Common myeloid progenitor, CD34-positive (primary cell): ENCODE data around the gene RNF212B.
"Not testable (repeated sequence)": the region's sequence is repeated elsewhere in the genome, so short reads cannot be mapped to it uniquely, and the experiment has no call there.

Experiments used
- CTCF ChIA-PET: fragments of 350-600 bp; sonication (Branson Sonifier 250); formaldehyde crosslinking; loops from one replicate; lab custom pipeline; 2021; ENCODE audit warnings: antibody characterized with exemption; lab: Charles Lee
- POLR2A ChIA-PET: fragments of 350-600 bp; sonication (Branson Sonifier 250); formaldehyde crosslinking; loops from one replicate; lab custom pipeline; 2021; ENCODE audit warnings: antibody characterized with exemption; lab: Charles Lee
- DNase-seq, 3 donors: peaks; one replicate each; pipeline versions ENCODE4 v3.0.0 to v3.0.0-alpha.2; 2013
- H3K27ac ChIP-seq, 2 experiments: 1 replicate in 1 of 2; 2 replicates in 1 of 2; pipeline ENCODE4 v1.7.0; 2013; ENCODE audit warnings: inconsistent platforms in 2 of 2, low read length in 2 of 2, mild to moderate bottlenecking in 2 of 2, low read depth in 1 of 2, moderate library complexity in 1 of 2; ENCODE audit not compliant: severe bottlenecking in 2 of 2, insufficient read depth in 1 of 2, poor library complexity in 1 of 2
- H3K27me3 ChIP-seq, 5 experiments: replicated peaks in 2 of 5; 1 replicate in 3 of 5; 2 replicates in 2 of 5; pipeline versions ENCODE4 v1.6.1 to v1.7.0; 2013; ENCODE audit warnings: low read length in 4 of 5, mild to moderate bottlenecking in 2 of 5, moderate library complexity in 2 of 5, inconsistent platforms in 1 of 5; ENCODE audit not compliant: insufficient read depth in 5 of 5, control insufficient read depth in 4 of 5
- H3K36me3 ChIP-seq, 4 experiments: 1 replicate in 2 of 4; 2 replicates in 2 of 4; pipeline versions ENCODE4 v1.6.1 to v1.7.0; 2013; ENCODE audit warnings: low read length in 3 of 4, control low read depth in 1 of 4, mild to moderate bottlenecking in 1 of 4; ENCODE audit not compliant: control insufficient read depth in 4 of 4, insufficient read depth in 4 of 4
- H3K4me1 ChIP-seq, 4 experiments: 1 replicate in 3 of 4; 2 replicates in 1 of 4; pipeline versions ENCODE4 v1.6.1 to v1.7.1; 2013; ENCODE audit warnings: low read length in 3 of 4, mild to moderate bottlenecking in 3 of 4, control low read depth in 1 of 4, inconsistent platforms in 1 of 4, moderate library complexity in 1 of 4; ENCODE audit not compliant: control insufficient read depth in 4 of 4, insufficient read depth in 4 of 4; ENCODE audit errors: control extremely low read depth in 1 of 4
- H3K4me3 ChIP-seq, 7 experiments: 1 replicate in 4 of 7; 2 replicates in 3 of 7; pipeline versions ENCODE4 v1.5.1 to v1.7.0; 2013; ENCODE audit warnings: mild to moderate bottlenecking in 7 of 7, low read length in 6 of 7, moderate library complexity in 6 of 7, inconsistent platforms in 2 of 7, low read depth in 2 of 7, control low read depth in 1 of 7; ENCODE audit not compliant: insufficient read depth in 4 of 7, control insufficient read depth in 1 of 7; ENCODE audit errors: extremely low read depth in 1 of 7
- H3K9me3 ChIP-seq, 5 experiments: 1 replicate in 4 of 5; 2 replicates in 1 of 5; pipeline versions ENCODE4 v1.6.1 to v1.7.1; 2013; ENCODE audit warnings: low read length in 4 of 5, mild to moderate bottlenecking in 2 of 5, inconsistent platforms in 1 of 5, low read depth in 1 of 5, moderate library complexity in 1 of 5; ENCODE audit not compliant: control insufficient read depth in 4 of 5, insufficient read depth in 2 of 5; ENCODE audit errors: control extremely low read depth in 1 of 5
- WGBS: methylation state at CpG from one replicate; pipeline ENCODE4 v1.1.5; 2013; ENCODE audit not compliant: insufficient coverage; 5-methylcytosine and 5-hydroxymethylcytosine counted together

RNF212B gene

GRCh38 chr14:23277189-23277588, 39.5 kb downstream of the RNF212B start:
- Histone ChIP-seq H3K27ac (no peak overlapping the region), H3K4me3 (no peak overlapping the region), H3K36me3 (peaks cover 2 to 22% (median 15%) of the 10 kb centered on the region in 4 experiments), H3K27me3 (no peaks in the 10 kb centered on the region), H3K4me1 (peaks cover 0 to 4% (median 0%) of the 10 kb centered on the region in 4 experiments), H3K9me3 (no peaks in the 10 kb centered on the region)
- ChIA-PET POLR2A (no interaction called here), CTCF (interaction anchor here (0.7 to 10.6 kb wide), 7 partner anchors 9 to 110 kb away, joined by 3 to 118 read pairs (median 3); partner anchors contain the start of genes HOMEZ and PPP1R3E)
- 89% methylated on average over 3 of the region's 3 CpGs for WGBS
- no peak for DNase-seq

- DNase-seq, H3K27ac ChIP-seq, H3K27me3 ChIP-seq, POLR2A ChIA-PET, H3K4me1 ChIP-seq, H3K9me3 ChIP-seq, H3K4me3 ChIP-seq: not testable (repeated sequence)
- CTCF ChIA-PET, result interaction anchor here (0.6 to 10.6 kb wide), 6 partner anchors 8 to 109 kb away, joined by 3 to 118 read pairs (median 3); partner anchors contain the start of genes HOMEZ and PPP1R3E
- peaks cover 2 to 24% (median 18%) of the 10 kb centered on the region in 4 experiments for H3K36me3 ChIP-seq
- 100% methylated on average over 6 of the region's 6 CpGs for WGBS
Observed at GRCh38 chr14:23277928-23278327, 40.2 kb downstream of the RNF212B start.

- ChIA-PET CTCF (interaction anchor here (1.7 to 3.0 kb wide), 3 partner anchors 10 to 18 kb away, joined by 5 to 12 read pairs (median 9); no protein-coding TSS in a partner anchor), POLR2A (interaction anchor here (1.1 kb wide), 1 partner anchor 20 kb away, joined by 3 read pairs; no protein-coding TSS in a partner anchor)
- H3K9me3 ChIP-seq, result no peaks in the 10 kb centered on the region
- no peak overlapping the region for H3K4me3 ChIP-seq
- WGBS, result 95% methylated on average over 5 of the region's 6 CpGs
- peaks cover 0 to 14% (median 8%) of the 10 kb centered on the region in 4 experiments for H3K36me3 ChIP-seq
- no peaks in the 10 kb centered on the region for H3K27me3 ChIP-seq
- no peak overlapping the region for H3K27ac ChIP-seq
- peaks cover 5 to 15% (median 8%) of the 10 kb centered on the region in 4 experiments for H3K4me1 ChIP-seq
- no peak for DNase-seq
Observed at GRCh38 chr14:23281247-23281646, 43.5 kb downstream of the RNF212B start.

- Histone ChIP-seq H3K27me3 (no peaks in the 10 kb centered on the region), H3K36me3 (peaks cover 0 to 3% (median 3%) of the 10 kb centered on the region in 4 experiments), H3K4me1 (peaks cover 11 to 22% (median 17%) of the 10 kb centered on the region in 4 experiments), H3K27ac (peak overlapping the region; percentile 54 to 87), H3K4me3 (peak overlapping the region; percentile 59 to 96 (median 95)), H3K9me3 (no peaks in the 10 kb centered on the region)
- peak; percentile 28 to 37 (median 28) for DNase-seq
- CTCF ChIA-PET, result interaction anchor here (1.1 to 3.0 kb wide), 4 partner anchors 11 to 275 kb away, joined by 3 to 22 read pairs (median 12); partner anchors contain the start of gene PPP1R3E
- POLR2A ChIA-PET, result interaction anchor here (0.6 to 1.7 kb wide), 3 partner anchors 20 to 185 kb away, joined by 3 to 8 read pairs (median 4); partner anchors contain the start of gene PABPN1
- WGBS, result 10% methylated on average over 5 of the region's 9 CpGs
Observed at GRCh38 chr14:23284654-23285529, 47.2 kb downstream of the RNF212B start.

- peaks cover 11 to 22% (median 15%) of the 10 kb centered on the region in 4 experiments for H3K4me1 ChIP-seq
- POLR2A ChIA-PET, result interaction anchor here (0.6 to 1.7 kb wide), 5 partner anchors 12 to 185 kb away, joined by 3 to 8 read pairs (median 4); partner anchors contain the start of genes PABPN1 and PPP1R3E
- no peaks in the 10 kb centered on the region for H3K9me3 ChIP-seq
- H3K27me3 ChIP-seq, result no peaks in the 10 kb centered on the region
- WGBS, result 3% methylated on average over 6 of the region's 22 CpGs
- peak in 1 of 3 donors; percentile 61 for DNase-seq
- H3K4me3 ChIP-seq, result peak overlapping the region; percentile 59 to 96 (median 95)
- H3K27ac ChIP-seq, result peak overlapping the region; percentile 54 to 87
- peaks cover 0 to 3% (median 3%) of the 10 kb centered on the region in 4 experiments for H3K36me3 ChIP-seq
- CTCF ChIA-PET, result interaction anchor here (0.6 to 3.0 kb wide), 7 partner anchors 11 to 275 kb away, joined by 3 to 22 read pairs (median 5); partner anchors contain the start of gene PPP1R3E
Observed at GRCh38 chr14:23285530-23286019, 47.8 kb downstream of the RNF212B start.

- WGBS, result under 1% methylated on average over 48 of the region's 53 CpGs
- peaks cover 11 to 22% (median 15%) of the 10 kb centered on the region in 4 experiments for H3K4me1 ChIP-seq
- ChIA-PET POLR2A (interaction anchor here (0.6 to 1.7 kb wide), 7 partner anchors 11 to 35 kb away, joined by 3 to 8 read pairs (median 3); partner anchors contain the start of genes BCL2L2, PABPN1 and PPP1R3E), CTCF (interaction anchor here (0.6 to 3.0 kb wide), 12 partner anchors 9 to 274 kb away, joined by 3 to 22 read pairs (median 4); partner anchors contain the start of genes PABPN1 and PPP1R3E)
- no peaks in the 10 kb centered on the region for H3K9me3 ChIP-seq
- H3K27me3 ChIP-seq, result no peaks in the 10 kb centered on the region
- H3K4me3 ChIP-seq, result peak within 1 kb of the TSS; percentile 59 to 96 (median 95)
- DNase-seq, result peak; percentile 97 to 98 (median 98)
- peak within 1 kb of the TSS; percentile 76 to 91 for H3K27ac ChIP-seq
- H3K36me3 ChIP-seq, result peaks cover 0 to 3% (median 3%) of the 10 kb centered on the region in 4 experiments
Observed at GRCh38 chr14:23286020-23286901, 48.5 kb downstream of the RNF212B start, which contains the start of gene HOMEZ. Gene HOMEZ, minus strand, starts transcription at chr14:23286132. Its CDS starts 180 bp downstream, at chr14:23285952.
